ENCODE results near the gene GRIK4.

Gene GRIK4

GRCh38 chr11:120974965-120975364, 463.4 kb downstream of the GRIK4 start:
- Histone ChIP-seq H3K27ac (ENCODE audit: low read depth, low read length) (no peak overlapping the region), H3F3A (ENCODE audit: control insufficient read depth, insufficient read depth) (no peaks in the 10 kb centered on the region), H3K4me2 (ENCODE audit: low read length) (no peak overlapping the region), H3K27me3 (ENCODE audit: control insufficient read depth, low read length) (0 out of 2 replicates have a peak, but pooled peaks cover 3% of the 10 kb centered on the region), H3K79me2 (ENCODE audit: control insufficient read depth, low read length) (no peaks in the 10 kb centered on the region), H3K9me3 (ENCODE audit: control insufficient read depth, insufficient read depth, low read length) (no peaks in the 10 kb centered on the region), H3K4me3 (ENCODE audit: low read length) (no peak overlapping the region), H3K4me1 (ENCODE audit: control insufficient read depth, low read length) (no peaks in the 10 kb centered on the region), H3K36me3 (ENCODE audit: control insufficient read depth, low read length) (no peaks in the 10 kb centered on the region), H3K9me2 (replicated peaks; ENCODE audit: control insufficient read depth, low read length) (no peaks in the 10 kb centered on the region), H4K20me1 (ENCODE audit: control insufficient read depth, insufficient read depth, low read depth, low read length) (no peaks in the 10 kb centered on the region)
- TF ChIP-seq, protein P1, sequence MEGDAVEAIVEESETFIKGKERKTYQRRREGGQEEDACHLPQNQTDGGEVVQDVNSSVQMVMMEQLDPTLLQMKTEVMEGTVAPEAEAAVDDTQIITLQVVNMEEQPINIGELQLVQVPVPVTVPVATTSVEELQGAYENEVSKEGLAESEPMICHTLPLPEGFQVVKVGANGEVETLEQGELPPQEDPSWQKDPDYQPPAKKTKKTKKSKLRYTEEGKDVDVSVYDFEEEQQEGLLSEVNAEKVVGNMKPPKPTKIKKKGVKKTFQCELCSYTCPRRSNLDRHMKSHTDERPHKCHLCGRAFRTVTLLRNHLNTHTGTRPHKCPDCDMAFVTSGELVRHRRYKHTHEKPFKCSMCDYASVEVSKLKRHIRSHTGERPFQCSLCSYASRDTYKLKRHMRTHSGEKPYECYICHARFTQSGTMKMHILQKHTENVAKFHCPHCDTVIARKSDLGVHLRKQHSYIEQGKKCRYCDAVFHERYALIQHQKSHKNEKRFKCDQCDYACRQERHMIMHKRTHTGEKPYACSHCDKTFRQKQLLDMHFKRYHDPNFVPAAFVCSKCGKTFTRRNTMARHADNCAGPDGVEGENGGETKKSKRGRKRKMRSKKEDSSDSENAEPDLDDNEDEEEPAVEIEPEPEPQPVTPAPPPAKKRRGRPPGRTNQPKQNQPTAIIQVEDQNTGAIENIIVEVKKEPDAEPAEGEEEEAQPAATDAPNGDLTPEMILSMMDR (IDR thresholded peaks at IDR 0.05; ENCODE audit: low read depth, low read length, poor library complexity, severe bottlenecking): no peak
- TF ChIP-seq EZH2phosphoT487 (IDR thresholded peaks at IDR 0.05; ENCODE audit: borderline replicate concordance, low read length): no peak

- H3K79me2 ChIP-seq (ENCODE audit: control insufficient read depth, low read length): no peaks in the 10 kb centered on the region
- H3K4me3 ChIP-seq (ENCODE audit: low read length): no peak overlapping the region
- H3K36me3 ChIP-seq (ENCODE audit: control insufficient read depth, low read length): no peaks in the 10 kb centered on the region
- TF ChIP-seq, protein P1 (IDR thresholded peaks at IDR 0.05; ENCODE audit: low read depth, low read length, poor library complexity, severe bottlenecking): no peak
- no peak for TF ChIP-seq EZH2phosphoT487 (IDR thresholded peaks at IDR 0.05; ENCODE audit: borderline replicate concordance, low read length)
- no peaks in the 10 kb centered on the region for H3K9me2 ChIP-seq (replicated peaks; ENCODE audit: control insufficient read depth, low read length)
- no peaks in the 10 kb centered on the region for H3K4me1 ChIP-seq (ENCODE audit: control insufficient read depth, low read length)
- no peaks in the 10 kb centered on the region for H3K9me3 ChIP-seq (ENCODE audit: control insufficient read depth, insufficient read depth, low read length)
- peaks cover 11% of the 10 kb centered on the region; the same call in 1 of the 2 replicates for H3K27me3 ChIP-seq (ENCODE audit: control insufficient read depth, low read length)
- H3K27ac ChIP-seq (ENCODE audit: low read depth, low read length): no peak overlapping the region
- H3F3A ChIP-seq (ENCODE audit: control insufficient read depth, insufficient read depth): no peaks in the 10 kb centered on the region
- no peak overlapping the region for H3K4me2 ChIP-seq (ENCODE audit: low read length)
- H4K20me1 ChIP-seq (ENCODE audit: control insufficient read depth, insufficient read depth, low read depth, low read length): no peaks in the 10 kb centered on the region
Measured at GRCh38 chr11:120977266-120978137, 466.0 kb downstream of the GRIK4 start.

DNA sequence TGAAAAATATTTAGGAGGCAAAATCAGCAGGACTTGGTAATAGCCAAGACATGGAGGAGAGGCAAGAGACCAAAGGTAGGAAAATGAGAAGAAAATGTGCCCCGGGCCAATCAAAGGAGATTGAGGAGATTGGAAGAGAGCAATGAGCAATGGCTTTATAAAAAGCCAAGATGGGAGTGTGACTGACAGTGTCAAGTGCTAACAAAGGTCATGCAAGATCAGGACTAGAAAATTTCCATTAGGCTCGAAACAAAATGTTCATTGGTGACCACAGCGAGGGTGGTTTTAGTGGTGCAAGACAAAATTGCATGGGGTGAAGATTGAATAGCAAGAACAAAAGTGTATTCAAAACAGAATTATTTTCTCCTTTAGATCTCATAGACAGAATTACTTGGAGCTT, 467.2 kb downstream of the GRIK4 start:
- Histone ChIP-seq H3K4me2 (ENCODE audit: low read length) (no peak overlapping the region), H3F3A (ENCODE audit: control insufficient read depth, insufficient read depth) (no peaks in the 10 kb centered on the region), H3K27me3 (ENCODE audit: control insufficient read depth, low read length) (peaks cover 17% of the 10 kb centered on the region; the same call in 1 of the 2 replicates), H3K9me3 (ENCODE audit: control insufficient read depth, insufficient read depth, low read length) (no peaks in the 10 kb centered on the region), H3K4me3 (ENCODE audit: low read length) (no peak overlapping the region), H3K36me3 (ENCODE audit: control insufficient read depth, low read length) (no peaks in the 10 kb centered on the region), H4K20me1 (ENCODE audit: control insufficient read depth, insufficient read depth, low read depth, low read length) (no peaks in the 10 kb centered on the region), H3K27ac (ENCODE audit: low read depth, low read length) (no peak overlapping the region), H3K4me1 (ENCODE audit: control insufficient read depth, low read length) (no peaks in the 10 kb centered on the region), H3K79me2 (ENCODE audit: control insufficient read depth, low read length) (no peaks in the 10 kb centered on the region), H3K9me2 (replicated peaks; ENCODE audit: control insufficient read depth, low read length) (no peaks in the 10 kb centered on the region)
- TF ChIP-seq, protein P1 (IDR thresholded peaks at IDR 0.05; ENCODE audit: low read depth, low read length, poor library complexity, severe bottlenecking): no peak
- no peak for TF ChIP-seq EZH2phosphoT487 (IDR thresholded peaks at IDR 0.05; ENCODE audit: borderline replicate concordance, low read length)

Data from DOHH2 (cell line).